CD4-positive, alpha-beta memory T cell (primary cell): ENCODE measurements around the gene CST4. TPM values are rescaled to one million over a fixed set of nuclear protein-coding genes. Genes with fewer than 3 reads are reported as not detected.

Experiments used
- CTCF ChIA-PET: fragments of 350-600 bp; sonication (Branson Sonifier 250); formaldehyde crosslinking; loops from one replicate; lab custom pipeline; 2021; ENCODE audit warnings: inconsistent platforms; ENCODE audit not compliant: partially characterized antibody; lab: Charles Lee
- POLR2A ChIA-PET: fragments of 350-600 bp; sonication (Branson Sonifier 250); formaldehyde crosslinking; loops from one replicate; lab custom pipeline; 2021; ENCODE audit not compliant: partially characterized antibody; lab: Charles Lee
- DNase-seq, 5 donors: peaks; one replicate each; pipeline versions ENCODE4 v3.0.0 to v3.0.0-alpha.2; 2020 to 2022; ENCODE audit warnings: mixed read lengths in 1 of 5
- H3K27ac ChIP-seq: one replicate; pipeline ENCODE4 v1.7.0; 2013; ENCODE audit warnings: low read depth, low read length
- H3K27me3 ChIP-seq: 2 replicates; pipeline ENCODE4 v1.7.0; 2013; ENCODE audit warnings: mild to moderate bottlenecking, low read length, moderate library complexity; ENCODE audit not compliant: insufficient read depth
- H3K36me3 ChIP-seq: 2 replicates; pipeline ENCODE4 v1.7.0; 2013; ENCODE audit warnings: mild to moderate bottlenecking, low read length, moderate library complexity; ENCODE audit not compliant: insufficient read depth
- H3K4me1 ChIP-seq: 2 replicates; pipeline ENCODE4 v1.7.0; 2013; ENCODE audit warnings: mild to moderate bottlenecking, low read length, moderate library complexity; ENCODE audit not compliant: insufficient read depth
- H3K4me3 ChIP-seq, 2 donors: one replicate each; pipeline ENCODE4 v1.7.0; 2013; ENCODE audit warnings: low read length in 2 of 2, mild to moderate bottlenecking in 1 of 2
- H3K9me3 ChIP-seq, 2 donors: one replicate each; pipeline ENCODE4 v1.7.0; 2013; ENCODE audit warnings: low read length in 2 of 2, control low read depth in 1 of 2; ENCODE audit not compliant: control insufficient read depth in 1 of 2
- H3K27ac Mint-ChIP-seq, 7 donors: one replicate each; pipeline ENCODE4 v1.8.0; 2020 to 2021; ENCODE audit warnings: mixed read lengths in 7 of 7, mild to moderate bottlenecking in 6 of 7, inconsistent platforms in 3 of 7, moderate library complexity in 3 of 7
- H3K27me3 Mint-ChIP-seq, 2 donors: one replicate each; pipeline ENCODE4 v1.8.0; 2020 to 2021; ENCODE audit warnings: mixed read lengths in 2 of 2
- H3K36me3 Mint-ChIP-seq, 2 donors: one replicate each; pipeline ENCODE4 v1.8.0; 2020 to 2021; ENCODE audit warnings: mixed read lengths in 2 of 2, inconsistent platforms in 1 of 2, mild to moderate bottlenecking in 1 of 2
- H3K4me1 Mint-ChIP-seq, 4 donors: one replicate each; pipeline ENCODE4 v1.8.0; 2020 to 2021; ENCODE audit warnings: mixed read lengths in 4 of 4, mild to moderate bottlenecking in 1 of 4
- H3K4me3 Mint-ChIP-seq, 8 donors: one replicate each; pipeline ENCODE4 v1.8.0; 2020 to 2021; ENCODE audit warnings: mixed read lengths in 8 of 8, mild to moderate bottlenecking in 7 of 8, moderate library complexity in 6 of 8, inconsistent platforms in 3 of 8
- H3K9me3 Mint-ChIP-seq, 8 donors: one replicate each; pipeline ENCODE4 v1.8.0; 2020 to 2021; ENCODE audit warnings: mixed read lengths in 8 of 8, mild to moderate bottlenecking in 5 of 8, inconsistent platforms in 3 of 8, moderate library complexity in 1 of 8
- intact Hi-C: fragments of 100-400 bp; cut with micrococcal nuclease; formaldehyde crosslinking; loops from one replicate; pipeline ENCODE4 v1.15.1; 2023
- polyA plus RNA-seq, 2 donors: library from polyadenylated mRNA; unstranded; fragments of 300-500 nt; fragmentation: Illumina TruSeq; gene quantifications; one replicate each; pipeline ENCODE4 v1.2.3, GENCODE V29; 2021
- total RNA-seq, 2 experiments: library from RNA; stranded (reverse); gene quantifications; one replicate each; pipeline ENCODE4 v1.2.3, GENCODE V29; 2021

Gene CST4
- total and polyA plus RNA-seq, 4 experiments from 2014 or later: not detected

GRCh38 chr20:23656372-23656771 lies 32.5 kb downstream of the CST4 start:
- Mint-ChIP-seq H3K36me3 (no peaks in the 10 kb centered on the region), H3K27ac (no peak overlapping the region), H3K4me3 (no peak overlapping the region), H3K9me3 (peaks cover 0 to 3% (median 0%) of the 10 kb centered on the region in 8 donors), H3K4me1 (no peaks in the 10 kb centered on the region), H3K27me3 (peaks cover 4 to 8% of the 10 kb centered on the region in 2 donors)
- ChIA-PET CTCF (no interaction called here), POLR2A (no interaction called here)
- H3K4me3 ChIP-seq: no peak overlapping the region
- H3K27ac ChIP-seq: no peak overlapping the region
- intact Hi-C loops: no loop called here
- no peak for DNase-seq
- H3K36me3 ChIP-seq: no peaks in the 10 kb centered on the region
- no peaks in the 10 kb centered on the region for H3K9me3 ChIP-seq
- no peaks in the 10 kb centered on the region for H3K27me3 ChIP-seq
- no peaks in the 10 kb centered on the region for H3K4me1 ChIP-seq

GRCh38 chr20:23655491-23656211 lies 33.2 kb downstream of the CST4 start:
- no peak overlapping the region for H3K27ac ChIP-seq
- no peaks in the 10 kb centered on the region for H3K9me3 ChIP-seq
- peaks cover 0 to 3% (median 0%) of the 10 kb centered on the region in 8 donors for H3K9me3 Mint-ChIP-seq
- H3K27me3 Mint-ChIP-seq: peaks cover 4 to 8% of the 10 kb centered on the region in 2 donors
- POLR2A ChIA-PET: no interaction called here
- DNase-seq: no peak
- H3K4me3 Mint-ChIP-seq: no peak overlapping the region
- no peaks in the 10 kb centered on the region for H3K4me1 Mint-ChIP-seq
- no peak overlapping the region for H3K4me3 ChIP-seq
- no peaks in the 10 kb centered on the region for H3K27me3 ChIP-seq
- H3K27ac Mint-ChIP-seq: no peak overlapping the region
- intact Hi-C loops: no loop called here
- no peaks in the 10 kb centered on the region for H3K4me1 ChIP-seq
- CTCF ChIA-PET: no interaction called here
- no peaks in the 10 kb centered on the region for H3K36me3 ChIP-seq
- no peaks in the 10 kb centered on the region for H3K36me3 Mint-ChIP-seq

DNA sequence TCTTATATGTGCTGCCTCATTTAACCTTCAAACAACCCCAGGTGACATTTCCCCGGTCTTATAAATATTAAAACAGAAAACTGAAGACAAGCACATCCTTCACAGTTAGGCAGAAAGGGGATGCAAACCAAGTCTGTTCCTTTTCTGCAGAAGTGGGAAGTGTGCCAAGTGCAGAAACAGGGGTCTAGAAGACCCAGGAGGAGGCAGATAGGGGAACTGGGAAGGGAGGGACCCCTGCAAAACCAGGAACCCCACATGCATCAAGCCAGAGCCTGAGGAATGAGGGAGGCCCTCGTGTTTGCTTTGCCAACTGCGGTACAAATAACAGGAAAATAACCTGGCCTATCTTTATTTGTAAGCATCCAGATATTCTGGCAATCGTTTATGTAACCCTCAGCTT lies 34.1 kb downstream of the CST4 start:
- Histone ChIP-seq H3K9me3 (no peaks in the 10 kb centered on the region), H3K4me3 (no peak overlapping the region), H3K27me3 (no peaks in the 10 kb centered on the region), H3K4me1 (no peaks in the 10 kb centered on the region), H3K27ac (no peak overlapping the region), H3K36me3 (no peaks in the 10 kb centered on the region)
- Mint-ChIP-seq H3K9me3 (peaks cover 0 to 3% (median 0%) of the 10 kb centered on the region in 8 donors), H3K27ac (no peak overlapping the region), H3K27me3 (peaks cover 4 to 8% of the 10 kb centered on the region in 2 donors), H3K4me1 (no peaks in the 10 kb centered on the region), H3K36me3 (no peaks in the 10 kb centered on the region), H3K4me3 (no peak overlapping the region)
- ChIA-PET CTCF (no interaction called here), POLR2A (no interaction called here)
- DNase-seq: no peak
- intact Hi-C loops: no loop called here

GRCh38 chr20:23654000-23654399 lies 34.8 kb downstream of the CST4 start:
- H3K9me3 ChIP-seq: no peaks in the 10 kb centered on the region
- no peak overlapping the region for H3K4me3 ChIP-seq
- Mint-ChIP-seq H3K36me3 (no peaks in the 10 kb centered on the region), H3K27ac (no peak overlapping the region), H3K4me3 (no peak overlapping the region), H3K27me3 (peaks cover 4 to 8% of the 10 kb centered on the region in 2 donors), H3K4me1 (no peaks in the 10 kb centered on the region), H3K9me3 (peaks cover 0 to 3% (median 0%) of the 10 kb centered on the region in 8 donors)
- ChIA-PET POLR2A (no interaction called here), CTCF (no interaction called here)
- no peak overlapping the region for H3K27ac ChIP-seq
- H3K27me3 ChIP-seq: no peaks in the 10 kb centered on the region
- no peaks in the 10 kb centered on the region for H3K4me1 ChIP-seq
- H3K36me3 ChIP-seq: no peaks in the 10 kb centered on the region
- intact Hi-C loops: no loop called here
- no peak for DNase-seq

DNA sequence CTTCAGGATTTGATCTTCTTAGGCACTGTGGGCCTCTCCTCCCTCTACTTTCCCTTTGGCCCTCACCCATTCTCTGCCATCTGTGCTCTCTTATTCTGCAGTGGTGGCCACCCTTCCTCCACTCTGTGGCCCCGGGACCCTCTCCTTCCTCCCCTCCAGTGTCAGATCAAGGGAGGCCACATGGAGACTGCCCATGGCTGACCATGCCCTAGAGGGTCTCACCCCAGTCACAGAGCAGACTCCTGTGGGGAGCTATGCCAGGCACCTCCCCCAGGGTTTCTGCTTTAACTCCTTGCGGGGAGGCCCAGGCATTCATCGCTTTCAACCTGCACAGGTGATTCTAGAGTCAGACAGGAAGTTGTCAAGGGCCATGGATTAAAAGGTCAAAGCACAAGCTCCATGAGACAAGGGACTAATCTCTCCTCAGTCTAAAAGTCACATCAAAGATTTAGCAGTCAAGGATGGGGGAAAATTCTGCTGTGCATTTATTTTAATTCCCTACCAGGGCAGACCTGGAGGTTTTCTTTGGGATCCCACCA lies 35.4 kb downstream of the CST4 start:
- no peak for DNase-seq
- H3K4me1 ChIP-seq: no peaks in the 10 kb centered on the region
- Mint-ChIP-seq H3K9me3 (peaks cover 0 to 3% (median 0%) of the 10 kb centered on the region in 8 donors), H3K4me1 (no peaks in the 10 kb centered on the region), H3K36me3 (no peaks in the 10 kb centered on the region), H3K27me3 (peaks cover 4 to 8% of the 10 kb centered on the region in 2 donors), H3K27ac (no peak overlapping the region), H3K4me3 (no peak overlapping the region)
- no peak overlapping the region for H3K27ac ChIP-seq
- no peaks in the 10 kb centered on the region for H3K36me3 ChIP-seq
- H3K27me3 ChIP-seq: no peaks in the 10 kb centered on the region
- no peaks in the 10 kb centered on the region for H3K9me3 ChIP-seq
- intact Hi-C loops: no loop called here
- no peak overlapping the region for H3K4me3 ChIP-seq
- CTCF ChIA-PET: no interaction called here
- POLR2A ChIA-PET: no interaction called here

DNA sequence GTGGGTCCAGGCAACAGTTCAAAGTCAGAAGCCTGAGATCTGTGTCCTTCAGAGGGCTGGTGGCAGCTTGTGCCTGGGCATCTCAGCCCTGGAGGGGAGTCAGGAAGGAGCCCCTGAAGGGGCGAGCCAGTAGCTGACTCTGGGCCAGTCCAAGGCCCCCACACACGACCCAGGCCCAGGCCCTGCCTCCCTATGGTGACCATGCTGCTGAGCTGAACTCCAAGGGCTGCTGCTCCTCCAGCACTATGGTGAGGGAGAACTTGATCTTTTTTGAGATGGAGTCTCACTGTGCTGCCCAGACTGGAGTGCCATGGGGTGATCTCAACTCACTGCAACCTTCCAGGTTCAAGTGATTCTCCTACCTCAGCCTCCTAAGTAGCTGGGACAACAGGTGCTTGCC lies 35.9 kb downstream of the CST4 start:
- peaks cover 0 to 3% (median 0%) of the 10 kb centered on the region in 8 donors for H3K9me3 Mint-ChIP-seq
- Histone ChIP-seq H3K9me3 (no peaks in the 10 kb centered on the region), H3K27ac (no peak overlapping the region), H3K27me3 (no peaks in the 10 kb centered on the region), H3K4me3 (no peak overlapping the region), H3K36me3 (no peaks in the 10 kb centered on the region), H3K4me1 (no peaks in the 10 kb centered on the region)
- no peak overlapping the region for H3K4me3 Mint-ChIP-seq
- no peak overlapping the region for H3K27ac Mint-ChIP-seq
- intact Hi-C loops: no loop called here
- DNase-seq: no peak
- H3K27me3 Mint-ChIP-seq: peaks cover 4 to 8% of the 10 kb centered on the region in 2 donors
- ChIA-PET POLR2A (no interaction called here), CTCF (no interaction called here)
- H3K36me3 Mint-ChIP-seq: no peaks in the 10 kb centered on the region
- H3K4me1 Mint-ChIP-seq: no peaks in the 10 kb centered on the region

DNA sequence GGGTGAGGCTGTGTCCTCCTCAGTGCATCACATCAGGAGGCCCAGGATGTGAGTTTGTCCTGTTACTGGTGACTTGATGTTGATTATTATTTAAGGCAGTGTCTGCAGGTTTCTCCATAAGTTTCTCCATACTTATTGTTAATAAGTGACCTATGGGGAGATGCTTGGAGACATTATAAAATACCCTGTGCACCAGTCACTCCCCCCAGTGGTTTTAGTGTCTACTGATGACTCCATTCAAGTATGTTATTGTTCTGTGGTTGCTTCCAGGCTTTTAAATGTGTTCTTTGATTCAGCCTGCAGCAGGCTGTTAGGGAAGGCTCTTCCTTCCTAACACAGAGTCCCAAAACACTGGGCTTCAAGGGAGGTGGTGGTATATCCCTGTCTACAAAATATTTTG lies 36.5 kb downstream of the CST4 start:
- H3K4me1 Mint-ChIP-seq: no peaks in the 10 kb centered on the region
- H3K9me3 Mint-ChIP-seq: peaks cover 0 to 3% (median 0%) of the 10 kb centered on the region in 8 donors
- H3K4me3 ChIP-seq: no peak overlapping the region
- H3K36me3 Mint-ChIP-seq: no peaks in the 10 kb centered on the region
- POLR2A ChIA-PET: no interaction called here
- no peaks in the 10 kb centered on the region for H3K9me3 ChIP-seq
- H3K4me1 ChIP-seq: no peaks in the 10 kb centered on the region
- no peak overlapping the region for H3K4me3 Mint-ChIP-seq
- CTCF ChIA-PET: no interaction called here
- H3K36me3 ChIP-seq: no peaks in the 10 kb centered on the region
- peaks cover 4 to 8% of the 10 kb centered on the region in 2 donors for H3K27me3 Mint-ChIP-seq
- H3K27ac Mint-ChIP-seq: no peak overlapping the region
- no peak for DNase-seq
- H3K27me3 ChIP-seq: no peaks in the 10 kb centered on the region
- intact Hi-C loops: no loop called here
- H3K27ac ChIP-seq: no peak overlapping the region
